Fibroblast of skin of back (primary cell): ENCODE data around the gene TRIM14.
"Not testable (repeated sequence)": the region's sequence is repeated elsewhere in the genome, so short reads cannot be mapped to it uniquely, and the experiment has no call there.

Experiments used
- DNase-seq: peaks from one replicate; pipeline ENCODE4 v3.0.0-alpha.2; 2013

The TRIM14 gene

DNA sequence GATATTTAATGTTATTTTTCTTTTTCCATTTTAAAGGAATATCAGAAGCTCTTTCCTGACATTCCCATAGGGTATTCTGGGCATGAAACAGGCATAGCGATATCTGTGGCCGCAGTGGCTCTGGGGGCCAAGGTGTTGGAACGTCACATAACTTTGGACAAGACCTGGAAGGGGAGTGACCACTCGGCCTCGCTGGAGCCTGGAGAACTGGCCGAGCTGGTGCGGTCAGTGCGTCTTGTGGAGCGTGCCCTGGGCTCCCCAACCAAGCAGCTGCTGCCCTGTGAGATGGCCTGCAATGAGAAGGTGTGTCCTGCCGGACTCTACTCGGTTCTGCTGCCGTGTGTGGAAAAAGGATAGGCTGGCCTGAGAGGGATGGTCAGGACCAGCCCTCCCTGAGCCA, 38.2 kb downstream of the TRIM14 start:
- DNase-seq = no peak

DNA sequence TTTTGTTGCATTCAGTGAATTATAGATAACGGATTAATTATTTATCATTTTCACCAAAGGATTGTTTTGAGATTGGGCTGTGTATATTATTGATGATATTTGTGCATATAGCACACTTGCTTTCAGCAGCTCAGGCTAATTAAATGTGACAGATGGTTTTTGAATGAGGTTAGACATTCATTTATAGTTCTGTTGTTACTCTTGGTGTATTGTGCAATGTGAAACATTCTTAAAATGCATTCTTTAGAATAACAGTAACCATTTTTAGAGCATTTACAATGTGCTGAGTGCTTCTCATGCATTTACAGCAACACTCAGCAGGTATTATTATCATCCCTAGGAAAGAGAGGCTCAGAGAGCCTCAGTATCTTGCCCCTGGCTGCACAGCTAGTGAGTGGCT, 38.7 kb downstream of the TRIM14 start:
- DNase-seq = peak; percentile 42

DNA sequence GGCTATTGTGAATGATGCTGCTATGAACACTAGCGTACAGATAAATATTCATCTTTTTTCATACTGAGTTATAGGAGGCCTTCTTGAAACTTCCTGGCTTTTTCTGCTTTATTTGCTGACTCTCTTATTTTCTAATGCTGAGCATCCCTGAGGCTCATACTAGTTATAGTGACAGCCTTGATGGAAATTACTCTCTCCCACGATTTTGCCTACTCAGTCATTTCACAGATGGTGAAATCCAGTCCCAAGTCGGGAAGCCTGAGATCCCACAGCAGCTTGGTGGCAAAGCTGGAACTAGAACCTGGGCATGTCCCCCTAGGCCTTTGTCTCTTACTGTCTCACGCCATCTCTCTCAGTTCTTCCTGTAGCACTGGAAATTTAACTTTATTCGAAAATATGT, 40.1 kb downstream of the TRIM14 start:
- no peak for DNase-seq

DNA sequence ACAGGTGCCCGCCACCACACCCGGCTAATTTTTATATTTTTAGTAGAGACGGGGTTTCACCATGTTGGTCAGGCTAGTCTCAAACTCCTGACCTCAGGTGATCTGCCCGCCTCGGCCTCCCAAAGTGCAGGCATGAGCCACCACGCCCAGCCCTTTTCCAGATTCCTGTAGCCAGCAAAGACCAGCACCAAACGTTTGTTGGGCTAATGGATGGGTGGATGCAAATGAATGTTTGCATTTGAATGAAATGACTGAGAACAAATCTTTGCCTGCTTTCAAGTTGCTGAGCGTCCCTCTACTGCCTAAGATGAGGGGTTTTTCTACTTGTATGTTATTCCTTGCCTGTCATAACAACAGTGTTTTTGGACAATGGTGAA, 42.5 kb downstream of the TRIM14 start:
- DNase-seq = not testable (repeated sequence)

DNA sequence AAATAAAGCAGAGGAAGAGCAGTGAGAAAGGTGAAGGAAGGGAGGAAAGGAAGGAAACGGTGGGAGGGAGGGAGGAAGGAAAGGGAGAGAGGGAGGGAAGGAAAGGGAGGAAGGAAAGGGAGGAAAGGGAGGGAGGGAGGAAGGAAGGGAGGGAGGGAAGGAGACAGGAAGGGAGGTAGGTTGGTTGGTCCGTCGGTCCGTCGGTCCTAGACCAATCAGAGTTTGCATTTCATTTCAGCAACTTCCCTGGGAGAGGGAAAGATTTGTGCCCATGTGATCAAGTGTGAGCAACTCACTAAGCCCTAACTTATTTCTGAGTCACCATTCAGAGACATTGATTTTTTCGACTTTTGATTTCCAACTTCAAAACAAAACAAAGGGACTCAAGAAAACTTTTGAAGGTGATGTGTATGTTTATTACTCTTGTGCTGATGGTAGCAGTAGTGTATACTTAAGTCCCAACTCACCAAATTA, 43.7 kb downstream of the TRIM14 start:
- peak; percentile 39 for DNase-seq

DNA sequence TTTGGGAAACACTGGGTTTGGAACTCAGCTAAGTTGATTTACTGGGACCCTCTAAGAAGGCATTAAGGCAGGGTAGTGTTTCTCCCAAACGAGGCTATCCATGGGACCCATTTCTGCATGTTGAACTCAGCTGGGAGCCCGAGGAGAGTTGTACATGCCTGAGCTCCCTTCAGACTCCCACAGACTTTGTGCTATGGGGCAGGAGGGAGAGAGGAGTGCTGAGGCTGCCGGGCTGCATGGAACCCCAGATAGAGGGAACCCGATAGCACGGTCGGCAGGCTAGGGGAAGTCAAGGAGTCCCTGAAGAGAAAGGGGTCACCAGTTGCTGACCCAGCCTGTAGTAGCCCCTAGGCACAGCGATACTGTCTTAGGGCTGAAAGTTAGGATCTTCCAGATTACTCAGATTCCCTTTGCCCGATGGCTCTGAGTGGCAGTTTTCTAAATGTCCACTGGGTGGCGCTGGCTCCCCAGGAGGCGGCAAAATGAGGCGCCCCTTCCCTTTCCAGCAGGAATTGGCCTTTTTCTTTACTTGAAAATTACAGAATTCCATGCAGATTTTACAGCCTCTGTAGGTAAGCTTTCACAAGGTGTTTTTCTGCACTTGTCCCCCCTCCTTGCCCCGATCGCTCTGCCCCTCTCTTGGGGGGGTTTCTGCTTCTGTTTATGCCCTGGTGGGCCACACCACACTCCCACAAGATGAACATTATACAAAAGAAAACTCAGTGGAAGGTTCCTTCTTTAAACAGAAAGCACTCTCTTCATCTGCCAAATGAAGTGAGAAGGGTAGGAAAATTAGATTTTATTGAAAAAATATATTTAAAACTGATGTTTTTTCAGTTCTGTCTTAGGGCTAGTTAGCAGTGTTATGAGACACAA, 44.7 kb downstream of the TRIM14 start:
- peak; percentile 47 for DNase-seq

- DNase-seq = no peak
Measured at GRCh38 chr9:98071737-98072136, 47.3 kb downstream of the TRIM14 start.

- DNase-seq = no peak
Measured at GRCh38 chr9:98070704-98071103, 48.3 kb downstream of the TRIM14 start.

DNA sequence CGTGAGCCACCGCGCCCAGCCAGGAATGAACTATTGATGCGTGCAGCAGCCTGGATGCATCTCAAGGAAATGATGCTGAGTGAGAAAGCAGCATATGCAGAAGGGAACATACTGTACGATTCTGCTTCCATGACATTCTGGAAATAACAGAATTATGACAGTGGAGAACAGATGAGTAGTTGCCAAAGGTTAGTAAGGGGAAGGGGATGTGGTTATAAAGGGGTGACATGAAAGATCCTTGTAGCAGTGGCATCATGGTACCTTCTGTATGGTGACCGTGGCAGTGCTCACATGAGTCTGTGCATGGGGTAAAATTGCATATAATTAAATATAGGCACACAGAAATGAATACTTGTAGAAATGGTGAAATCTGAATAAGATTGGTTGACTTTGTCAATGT, 49.5 kb downstream of the TRIM14 start:
- DNase-seq = no peak

- DNase-seq = no peak
Measured at GRCh38 chr9:98067184-98067583, 51.8 kb downstream of the TRIM14 start.

- DNase-seq = no peak
Measured at GRCh38 chr9:98066235-98066634, 52.8 kb downstream of the TRIM14 start.

- DNase-seq = peak; percentile 65
Measured at GRCh38 chr9:98064623-98065392, 54.2 kb downstream of the TRIM14 start.

- no peak for DNase-seq
Measured at GRCh38 chr9:98062161-98062560, 56.9 kb downstream of the TRIM14 start.

DNA sequence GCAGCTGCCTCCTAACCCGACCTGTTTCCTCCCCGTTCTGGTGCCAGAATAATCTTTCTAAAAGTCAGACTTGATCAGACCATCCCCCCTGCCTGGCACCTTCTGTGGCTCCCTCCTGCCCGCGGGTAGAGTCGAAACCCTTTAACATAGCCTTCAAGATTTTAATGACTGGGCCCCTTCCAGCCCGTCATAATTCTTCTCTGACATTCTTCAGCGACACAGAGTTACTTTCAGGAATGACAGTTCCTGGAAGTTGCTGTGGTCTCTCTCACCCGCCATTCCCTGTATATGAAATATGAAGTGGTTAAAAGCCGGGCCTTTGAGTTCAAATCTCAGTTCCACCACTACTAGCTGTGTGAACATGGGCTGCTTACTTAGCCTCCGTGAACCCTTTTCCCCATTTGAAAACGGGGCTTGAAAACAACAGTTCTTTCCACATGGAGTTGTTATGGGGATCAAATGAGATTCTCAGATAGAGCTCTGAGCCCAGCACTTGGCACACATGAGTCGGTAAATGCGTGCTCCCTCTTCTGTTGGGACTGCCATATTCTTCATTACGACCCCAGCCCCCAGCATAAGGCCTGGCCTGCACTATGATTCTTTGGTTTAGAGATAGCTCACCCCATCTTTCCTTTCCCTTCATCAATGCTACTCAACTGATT, 61.8 kb downstream of the TRIM14 start:
- DNase-seq = peak; percentile 27

DNA sequence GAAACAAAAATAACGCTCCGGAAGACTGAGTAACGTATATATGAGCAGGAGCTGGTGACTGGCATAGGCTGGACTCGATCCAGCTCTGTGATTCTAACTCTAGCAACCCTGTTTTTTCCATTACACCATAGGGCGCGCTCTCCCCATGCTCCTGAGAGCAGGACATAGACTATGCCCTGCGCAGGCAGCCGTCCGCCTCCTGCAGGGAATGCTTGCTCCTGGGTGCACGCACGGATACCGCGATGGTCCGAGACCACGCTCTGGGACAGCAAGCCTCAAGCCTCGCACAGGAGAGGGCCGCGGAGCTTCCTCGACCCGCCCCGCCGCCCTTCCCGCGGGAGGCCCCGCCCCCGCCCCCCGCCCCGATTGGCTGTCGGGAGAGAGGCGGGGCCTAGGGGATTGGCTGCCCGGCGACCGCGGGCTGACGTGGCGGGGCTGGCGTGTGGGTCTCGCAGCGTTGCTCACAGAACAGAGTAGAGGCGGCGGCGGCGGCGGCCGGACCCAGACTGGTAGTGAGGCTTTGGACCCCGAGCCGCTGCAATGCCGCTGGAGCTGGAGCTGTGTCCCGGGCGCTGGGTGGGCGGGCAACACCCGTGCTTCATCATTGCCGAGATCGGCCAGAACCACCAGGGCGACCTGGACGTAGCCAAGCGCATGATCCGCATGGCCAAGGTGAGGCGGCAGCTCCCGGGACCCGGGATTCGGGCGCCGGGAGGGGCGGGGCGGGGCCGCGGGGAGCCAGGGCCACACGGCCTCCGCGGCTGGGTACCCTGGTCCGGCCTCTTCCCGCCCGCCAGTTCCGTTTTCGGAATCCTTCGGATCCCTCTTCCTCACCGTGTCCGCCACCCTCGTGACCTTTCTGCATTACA, 62.5 kb downstream of the TRIM14 start, which contains the start of gene NANS:
Gene NANS, plus strand, starts transcription at position 464 of the 869 bp plus-strand sequence. Its CDS starts 77 bp downstream, at position 541.
- peak; percentile 96 for DNase-seq

- DNase-seq = no peak
Measured at GRCh38 chr9:98054376-98054951, 64.6 kb downstream of the TRIM14 start.

DNA sequence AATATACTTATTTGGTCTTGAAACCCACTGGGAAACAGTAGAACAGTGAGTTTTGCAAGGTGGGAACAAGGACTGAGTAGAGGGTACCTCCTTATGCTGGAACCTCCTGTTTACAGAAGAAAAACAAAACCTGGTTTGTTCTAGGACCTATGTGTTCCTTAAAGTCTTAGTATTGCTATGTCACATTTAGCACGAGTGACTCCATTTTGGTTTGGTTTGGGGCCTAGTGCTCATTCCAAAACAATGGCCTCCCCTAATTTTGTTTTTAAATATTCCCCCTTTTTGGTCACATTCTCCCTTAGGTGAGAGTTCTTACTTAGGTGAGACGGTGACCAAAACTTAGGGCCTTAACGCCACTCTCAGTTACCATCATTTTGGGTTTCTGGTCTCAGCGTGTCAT, 68.7 kb downstream of the TRIM14 start:
- DNase-seq = no peak

GRCh38 chr9:98049288-98050072, 69.5 kb downstream of the TRIM14 start:
- DNase-seq = no peak

DNA sequence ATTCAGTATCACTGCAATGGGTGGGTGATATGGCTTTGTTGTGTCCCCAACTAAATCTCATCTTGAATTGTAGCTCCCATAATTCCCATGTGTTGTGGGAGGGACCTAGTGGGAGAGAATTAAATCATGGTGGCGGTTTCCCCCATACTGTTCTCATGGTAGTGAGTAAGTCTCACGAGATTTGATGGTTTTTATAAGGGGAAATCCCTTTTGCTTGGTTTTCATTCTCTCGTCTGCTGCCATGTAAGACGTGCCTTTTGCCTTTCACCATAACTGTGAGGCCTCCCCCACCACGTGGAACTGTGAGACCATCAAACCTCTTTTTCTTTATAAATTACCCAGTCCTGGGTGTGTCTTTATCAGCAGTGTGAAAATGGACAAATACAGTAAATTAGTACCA, 72.0 kb downstream of the TRIM14 start:
- DNase-seq = no peak

DNA sequence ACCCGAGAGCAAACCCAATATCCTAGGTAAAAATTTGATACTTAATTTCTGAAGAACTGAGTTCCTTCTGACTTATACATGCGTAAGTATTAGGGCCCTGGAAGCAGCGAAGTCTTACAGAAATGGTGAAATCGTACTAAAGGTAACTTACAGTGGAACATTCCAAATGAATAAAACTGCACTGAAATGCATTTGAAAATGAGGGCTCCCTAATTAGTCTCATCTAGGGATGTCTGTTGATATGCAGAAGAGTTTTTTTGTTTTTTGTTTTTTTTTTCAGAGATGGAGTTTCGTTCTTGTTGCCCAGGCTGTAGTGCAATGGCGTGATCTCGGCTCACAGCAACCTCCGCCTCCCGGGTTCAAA, 72.9 kb downstream of the TRIM14 start:
- no peak for DNase-seq
